Measurements from ENCODE around the gene LEUTX.
"Not testable (repeated sequence)": the region's sequence is repeated elsewhere in the genome, so short reads cannot be mapped to it uniquely, and the experiment has no call there.

DNA sequence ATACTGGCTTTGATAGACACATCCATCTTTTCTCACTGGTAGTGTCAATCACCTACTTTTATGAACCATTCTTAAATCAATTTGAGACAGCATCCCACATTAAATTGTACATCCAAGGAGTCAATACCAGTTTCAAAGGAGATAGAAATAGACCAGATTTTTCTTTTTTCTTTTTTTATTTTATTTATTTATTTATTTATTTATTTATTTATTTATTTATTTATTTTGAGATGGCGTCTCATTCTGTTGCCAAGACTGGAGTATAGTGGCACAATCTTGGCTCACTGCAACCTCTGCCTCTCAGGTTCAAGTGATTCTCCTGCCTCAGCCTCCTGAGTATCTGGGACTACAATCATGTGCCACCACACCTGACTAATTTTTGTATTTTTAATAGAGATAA, 16.8 kb upstream of the LEUTX start:
- TF ChIP-seq, protein P1, sequence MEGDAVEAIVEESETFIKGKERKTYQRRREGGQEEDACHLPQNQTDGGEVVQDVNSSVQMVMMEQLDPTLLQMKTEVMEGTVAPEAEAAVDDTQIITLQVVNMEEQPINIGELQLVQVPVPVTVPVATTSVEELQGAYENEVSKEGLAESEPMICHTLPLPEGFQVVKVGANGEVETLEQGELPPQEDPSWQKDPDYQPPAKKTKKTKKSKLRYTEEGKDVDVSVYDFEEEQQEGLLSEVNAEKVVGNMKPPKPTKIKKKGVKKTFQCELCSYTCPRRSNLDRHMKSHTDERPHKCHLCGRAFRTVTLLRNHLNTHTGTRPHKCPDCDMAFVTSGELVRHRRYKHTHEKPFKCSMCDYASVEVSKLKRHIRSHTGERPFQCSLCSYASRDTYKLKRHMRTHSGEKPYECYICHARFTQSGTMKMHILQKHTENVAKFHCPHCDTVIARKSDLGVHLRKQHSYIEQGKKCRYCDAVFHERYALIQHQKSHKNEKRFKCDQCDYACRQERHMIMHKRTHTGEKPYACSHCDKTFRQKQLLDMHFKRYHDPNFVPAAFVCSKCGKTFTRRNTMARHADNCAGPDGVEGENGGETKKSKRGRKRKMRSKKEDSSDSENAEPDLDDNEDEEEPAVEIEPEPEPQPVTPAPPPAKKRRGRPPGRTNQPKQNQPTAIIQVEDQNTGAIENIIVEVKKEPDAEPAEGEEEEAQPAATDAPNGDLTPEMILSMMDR (IDR thresholded peaks at IDR 0.05; ENCODE audit: low read depth, low read length, poor library complexity, severe bottlenecking): not testable (repeated sequence)
- not testable (repeated sequence) for TF ChIP-seq EZH2phosphoT487 (IDR thresholded peaks at IDR 0.05; ENCODE audit: borderline replicate concordance, low read length)

Measured in DOHH2 (cell line).